ENCODE results near the gene KRT86. TPM values are rescaled to one million over a fixed set of nuclear protein-coding genes. Genes with fewer than 3 reads are reported as not detected.

The KRT86 gene
- total RNA-seq, 1 donor from 2014 or later: not detected

GRCh38 chr12:52232674-52233461, 41.6 kb upstream of the KRT86 start, which contains the start of gene KRT7:
TSS of gene KRT7 (plus strand) at chr12:52233243. CDS start at chr12:52233297, 54 bp downstream.
- DNase-seq (ENCODE audit: low read depth, low spot score): no peak
- Mint-ChIP-seq H3K27ac (ENCODE audit: unreplicated experiment) (no peak within 1 kb of the TSS), H3K36me3 (ENCODE audit: low read depth) (no peaks in the 10 kb centered on the region), H3K4me3 (no peak within 1 kb of the TSS), H3K9me3 (no peaks in the 10 kb centered on the region), H3K27me3 (ENCODE audit: low read depth) (peaks cover 77% of the 10 kb centered on the region), H3K4me1 (peaks cover 20% of the 10 kb centered on the region)
- TF ChIP-seq CTCF (conservative IDR thresholded peaks at IDR 0.05): no peak

- no peak for DNase-seq (ENCODE audit: low read depth, low spot score)
- Mint-ChIP-seq H3K36me3 (ENCODE audit: low read depth) (no peaks in the 10 kb centered on the region), H3K9me3 (no peaks in the 10 kb centered on the region), H3K27me3 (ENCODE audit: low read depth) (peaks cover 74% of the 10 kb centered on the region), H3K4me3 (no peak overlapping the region), H3K4me1 (peaks cover 20% of the 10 kb centered on the region), H3K27ac (ENCODE audit: unreplicated experiment) (no peak overlapping the region)
- TF ChIP-seq CTCF (conservative IDR thresholded peaks at IDR 0.05): no peak
These were observed 40.8 kb upstream of the KRT86 start for GRCh38 chr12:52233462-52234207.

GRCh38 chr12:52234223-52234810, 40.1 kb upstream of the KRT86 start:
- no peak overlapping the region for H3K4me3 Mint-ChIP-seq
- H3K4me1 Mint-ChIP-seq: peaks cover 20% of the 10 kb centered on the region
- H3K36me3 Mint-ChIP-seq (ENCODE audit: low read depth): no peaks in the 10 kb centered on the region
- H3K9me3 Mint-ChIP-seq: no peaks in the 10 kb centered on the region
- no peak for DNase-seq (ENCODE audit: low read depth, low spot score)
- H3K27me3 Mint-ChIP-seq (ENCODE audit: low read depth): peaks cover 75% of the 10 kb centered on the region
- H3K27ac Mint-ChIP-seq (ENCODE audit: unreplicated experiment): no peak overlapping the region
- no peak for TF ChIP-seq CTCF (conservative IDR thresholded peaks at IDR 0.05)

- Mint-ChIP-seq H3K4me3 (no peak overlapping the region), H3K9me3 (no peaks in the 10 kb centered on the region), H3K27ac (ENCODE audit: unreplicated experiment) (no peak overlapping the region), H3K36me3 (ENCODE audit: low read depth) (no peaks in the 10 kb centered on the region), H3K27me3 (ENCODE audit: low read depth) (peaks cover 68% of the 10 kb centered on the region), H3K4me1 (peaks cover 20% of the 10 kb centered on the region)
- no peak for TF ChIP-seq CTCF (conservative IDR thresholded peaks at IDR 0.05)
- no peak for DNase-seq (ENCODE audit: low read depth, low spot score)
These were observed 39.3 kb upstream of the KRT86 start for GRCh38 chr12:52235001-52235764.

GRCh38 chr12:52235822-52236361, 38.6 kb upstream of the KRT86 start:
- Mint-ChIP-seq H3K9me3 (no peaks in the 10 kb centered on the region), H3K36me3 (ENCODE audit: low read depth) (no peaks in the 10 kb centered on the region), H3K4me1 (peaks cover 20% of the 10 kb centered on the region), H3K27ac (ENCODE audit: unreplicated experiment) (no peak overlapping the region), H3K27me3 (ENCODE audit: low read depth) (peaks cover 61% of the 10 kb centered on the region), H3K4me3 (no peak overlapping the region)
- no peak for DNase-seq (ENCODE audit: low read depth, low spot score)
- no peak for TF ChIP-seq CTCF (conservative IDR thresholded peaks at IDR 0.05)
